ENCODE data around the gene PIGU. TPM values are rescaled to one million over a fixed set of nuclear protein-coding genes. Genes with fewer than 3 reads are reported as not detected.
A peak's percentile ranks its signal among the peaks of the same experiment; 100 is the strongest.

The PIGU gene
- total and polyA plus RNA-seq, 9 of the 15 experiments (the other 6 are each of a cell fraction or from before 2014, with no cell fraction given): 6.5 to 100 (median 28.1) TPM

DNA sequence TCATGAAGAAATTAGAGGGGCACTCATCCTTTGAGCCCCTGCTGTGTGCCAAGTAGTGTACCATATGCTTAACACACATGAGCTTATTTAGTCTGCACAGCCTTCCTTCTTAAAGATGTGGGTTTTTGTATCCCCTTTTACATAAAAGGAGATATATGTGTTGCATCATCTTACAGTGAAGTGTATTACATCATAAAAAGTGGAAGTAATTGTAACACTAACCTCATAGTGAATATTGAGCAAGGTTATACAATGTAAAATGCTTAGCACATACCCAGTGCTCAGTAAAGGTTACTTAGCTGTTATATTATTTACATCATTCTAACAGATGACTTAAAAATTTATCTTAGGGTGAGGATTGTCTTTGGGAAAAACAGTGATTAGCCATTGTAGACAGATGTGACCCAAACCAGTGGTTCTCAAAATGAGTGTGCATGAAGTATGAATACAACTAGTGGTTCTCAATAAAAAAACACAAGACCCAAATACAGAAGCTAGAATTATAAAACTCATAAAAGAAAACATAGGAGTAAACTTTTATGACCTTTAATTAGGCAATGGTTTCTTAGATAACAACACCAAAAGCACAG lies 3.8 kb upstream of the PIGU start (continued):
- TF ChIP-seq, protein P1, sequence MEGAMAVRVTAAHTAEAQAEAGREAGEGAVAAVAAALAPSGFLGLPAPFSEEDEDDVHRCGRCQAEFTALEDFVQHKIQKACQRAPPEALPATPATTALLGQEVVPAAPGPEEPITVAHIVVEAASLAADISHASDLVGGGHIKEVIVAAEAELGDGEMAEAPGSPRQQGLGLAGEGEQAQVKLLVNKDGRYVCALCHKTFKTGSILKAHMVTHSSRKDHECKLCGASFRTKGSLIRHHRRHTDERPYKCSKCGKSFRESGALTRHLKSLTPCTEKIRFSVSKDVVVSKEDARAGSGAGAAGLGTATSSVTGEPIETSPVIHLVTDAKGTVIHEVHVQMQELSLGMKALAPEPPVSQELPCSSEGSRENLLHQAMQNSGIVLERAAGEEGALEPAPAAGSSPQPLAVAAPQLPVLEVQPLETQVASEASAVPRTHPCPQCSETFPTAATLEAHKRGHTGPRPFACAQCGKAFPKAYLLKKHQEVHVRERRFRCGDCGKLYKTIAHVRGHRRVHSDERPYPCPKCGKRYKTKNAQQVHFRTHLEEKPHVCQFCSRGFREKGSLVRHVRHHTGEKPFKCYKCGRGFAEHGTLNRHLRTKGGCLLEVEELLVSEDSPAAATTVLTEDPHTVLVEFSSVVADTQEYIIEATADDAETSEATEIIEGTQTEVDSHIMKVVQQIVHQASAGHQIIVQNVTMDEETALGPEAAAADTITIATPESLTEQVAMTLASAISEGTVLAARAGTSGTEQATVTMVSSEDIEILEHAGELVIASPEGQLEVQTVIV (CRISPR knock-in tag; IDR thresholded peaks at IDR 0.05; ENCODE audit: borderline replicate concordance): 0 out of 2 replicates have a peak, but pooled peaks have one; percentile 47
- TF ChIP-seq BACH1 (tag; IDR thresholded peaks at IDR 0.05): peak; percentile 20; the same call in 1 of the 2 replicates
- TF ChIP-seq, protein P2, sequence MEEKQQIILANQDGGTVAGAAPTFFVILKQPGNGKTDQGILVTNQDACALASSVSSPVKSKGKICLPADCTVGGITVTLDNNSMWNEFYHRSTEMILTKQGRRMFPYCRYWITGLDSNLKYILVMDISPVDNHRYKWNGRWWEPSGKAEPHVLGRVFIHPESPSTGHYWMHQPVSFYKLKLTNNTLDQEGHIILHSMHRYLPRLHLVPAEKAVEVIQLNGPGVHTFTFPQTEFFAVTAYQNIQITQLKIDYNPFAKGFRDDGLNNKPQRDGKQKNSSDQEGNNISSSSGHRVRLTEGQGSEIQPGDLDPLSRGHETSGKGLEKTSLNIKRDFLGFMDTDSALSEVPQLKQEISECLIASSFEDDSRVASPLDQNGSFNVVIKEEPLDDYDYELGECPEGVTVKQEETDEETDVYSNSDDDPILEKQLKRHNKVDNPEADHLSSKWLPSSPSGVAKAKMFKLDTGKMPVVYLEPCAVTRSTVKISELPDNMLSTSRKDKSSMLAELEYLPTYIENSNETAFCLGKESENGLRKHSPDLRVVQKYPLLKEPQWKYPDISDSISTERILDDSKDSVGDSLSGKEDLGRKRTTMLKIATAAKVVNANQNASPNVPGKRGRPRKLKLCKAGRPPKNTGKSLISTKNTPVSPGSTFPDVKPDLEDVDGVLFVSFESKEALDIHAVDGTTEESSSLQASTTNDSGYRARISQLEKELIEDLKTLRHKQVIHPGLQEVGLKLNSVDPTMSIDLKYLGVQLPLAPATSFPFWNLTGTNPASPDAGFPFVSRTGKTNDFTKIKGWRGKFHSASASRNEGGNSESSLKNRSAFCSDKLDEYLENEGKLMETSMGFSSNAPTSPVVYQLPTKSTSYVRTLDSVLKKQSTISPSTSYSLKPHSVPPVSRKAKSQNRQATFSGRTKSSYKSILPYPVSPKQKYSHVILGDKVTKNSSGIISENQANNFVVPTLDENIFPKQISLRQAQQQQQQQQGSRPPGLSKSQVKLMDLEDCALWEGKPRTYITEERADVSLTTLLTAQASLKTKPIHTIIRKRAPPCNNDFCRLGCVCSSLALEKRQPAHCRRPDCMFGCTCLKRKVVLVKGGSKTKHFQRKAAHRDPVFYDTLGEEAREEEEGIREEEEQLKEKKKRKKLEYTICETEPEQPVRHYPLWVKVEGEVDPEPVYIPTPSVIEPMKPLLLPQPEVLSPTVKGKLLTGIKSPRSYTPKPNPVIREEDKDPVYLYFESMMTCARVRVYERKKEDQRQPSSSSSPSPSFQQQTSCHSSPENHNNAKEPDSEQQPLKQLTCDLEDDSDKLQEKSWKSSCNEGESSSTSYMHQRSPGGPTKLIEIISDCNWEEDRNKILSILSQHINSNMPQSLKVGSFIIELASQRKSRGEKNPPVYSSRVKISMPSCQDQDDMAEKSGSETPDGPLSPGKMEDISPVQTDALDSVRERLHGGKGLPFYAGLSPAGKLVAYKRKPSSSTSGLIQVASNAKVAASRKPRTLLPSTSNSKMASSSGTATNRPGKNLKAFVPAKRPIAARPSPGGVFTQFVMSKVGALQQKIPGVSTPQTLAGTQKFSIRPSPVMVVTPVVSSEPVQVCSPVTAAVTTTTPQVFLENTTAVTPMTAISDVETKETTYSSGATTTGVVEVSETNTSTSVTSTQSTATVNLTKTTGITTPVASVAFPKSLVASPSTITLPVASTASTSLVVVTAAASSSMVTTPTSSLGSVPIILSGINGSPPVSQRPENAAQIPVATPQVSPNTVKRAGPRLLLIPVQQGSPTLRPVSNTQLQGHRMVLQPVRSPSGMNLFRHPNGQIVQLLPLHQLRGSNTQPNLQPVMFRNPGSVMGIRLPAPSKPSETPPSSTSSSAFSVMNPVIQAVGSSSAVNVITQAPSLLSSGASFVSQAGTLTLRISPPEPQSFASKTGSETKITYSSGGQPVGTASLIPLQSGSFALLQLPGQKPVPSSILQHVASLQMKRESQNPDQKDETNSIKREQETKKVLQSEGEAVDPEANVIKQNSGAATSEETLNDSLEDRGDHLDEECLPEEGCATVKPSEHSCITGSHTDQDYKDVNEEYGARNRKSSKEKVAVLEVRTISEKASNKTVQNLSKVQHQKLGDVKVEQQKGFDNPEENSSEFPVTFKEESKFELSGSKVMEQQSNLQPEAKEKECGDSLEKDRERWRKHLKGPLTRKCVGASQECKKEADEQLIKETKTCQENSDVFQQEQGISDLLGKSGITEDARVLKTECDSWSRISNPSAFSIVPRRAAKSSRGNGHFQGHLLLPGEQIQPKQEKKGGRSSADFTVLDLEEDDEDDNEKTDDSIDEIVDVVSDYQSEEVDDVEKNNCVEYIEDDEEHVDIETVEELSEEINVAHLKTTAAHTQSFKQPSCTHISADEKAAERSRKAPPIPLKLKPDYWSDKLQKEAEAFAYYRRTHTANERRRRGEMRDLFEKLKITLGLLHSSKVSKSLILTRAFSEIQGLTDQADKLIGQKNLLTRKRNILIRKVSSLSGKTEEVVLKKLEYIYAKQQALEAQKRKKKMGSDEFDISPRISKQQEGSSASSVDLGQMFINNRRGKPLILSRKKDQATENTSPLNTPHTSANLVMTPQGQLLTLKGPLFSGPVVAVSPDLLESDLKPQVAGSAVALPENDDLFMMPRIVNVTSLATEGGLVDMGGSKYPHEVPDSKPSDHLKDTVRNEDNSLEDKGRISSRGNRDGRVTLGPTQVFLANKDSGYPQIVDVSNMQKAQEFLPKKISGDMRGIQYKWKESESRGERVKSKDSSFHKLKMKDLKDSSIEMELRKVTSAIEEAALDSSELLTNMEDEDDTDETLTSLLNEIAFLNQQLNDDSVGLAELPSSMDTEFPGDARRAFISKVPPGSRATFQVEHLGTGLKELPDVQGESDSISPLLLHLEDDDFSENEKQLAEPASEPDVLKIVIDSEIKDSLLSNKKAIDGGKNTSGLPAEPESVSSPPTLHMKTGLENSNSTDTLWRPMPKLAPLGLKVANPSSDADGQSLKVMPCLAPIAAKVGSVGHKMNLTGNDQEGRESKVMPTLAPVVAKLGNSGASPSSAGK (IDR thresholded peaks at IDR 0.05): 0 out of 2 replicates have a peak, but pooled peaks have one; percentile 10

Measured in K562 (cell line).